ENCODE data around the gene DNAJB8.

GRCh38 chr3:128454310-128454618 lies 12.4 kb downstream of the DNAJB8 start:
- TF ChIP-seq FOXM1 (IDR thresholded peaks at IDR 0.05; ENCODE audit: borderline replicate concordance) (no peak), CTBP1 (IDR thresholded peaks at IDR 0.05; ENCODE audit: borderline replicate concordance) (no peak), ELF4 (IDR thresholded peaks at IDR 0.05) (no peak), FOXA1 (IDR thresholded peaks at IDR 0.05) (no peak)
